Neutrophil (primary cell): ENCODE data around the gene VTI1A.

Experiments
- H3K27ac ChIP-seq: fragments of 200-600 bp; sonication (generic); 2 replicates; pipeline ENCODE4 v1.5.1; 2016; ENCODE audit warnings: mild to moderate bottlenecking, moderate library complexity
- H3K27me3 ChIP-seq: fragments of 200-600 bp; sonication (generic); 2 replicates; pipeline ENCODE4 v1.6.0; 2016; ENCODE audit warnings: mild to moderate bottlenecking
- H3K36me3 ChIP-seq: fragments of 200-600 bp; sonication (generic); 2 replicates; pipeline ENCODE4 v1.5.1; 2017
- H3K4me1 ChIP-seq, 2 experiments: fragments of 200-600 bp in 1 of 2; sonication (generic) in 1 of 2; 1 replicate in 1 of 2; 2 replicates in 1 of 2; pipeline versions ENCODE4 v1.5.1 to v1.6.1; 2013 to 2016; ENCODE audit warnings: low read depth in 1 of 2, low read length in 1 of 2, mild to moderate bottlenecking in 1 of 2, moderate library complexity in 1 of 2; ENCODE audit not compliant: control insufficient read depth in 1 of 2, insufficient read depth in 1 of 2
- H3K4me3 ChIP-seq, 2 experiments: fragments of 200-600 bp in 1 of 2; sonication (generic) in 1 of 2; 1 replicate in 1 of 2; 2 replicates in 1 of 2; pipeline ENCODE4 v1.5.1; 2013 to 2016; ENCODE audit warnings: low read depth in 1 of 2, low read length in 1 of 2, mild to moderate bottlenecking in 1 of 2, moderate library complexity in 1 of 2
- H3K9me3 ChIP-seq: fragments of 200-600 bp; sonication (generic); 2 replicates; pipeline ENCODE4 v1.5.1; 2016
- CTCF ChIP-seq: fragments of 200-600 bp; sonication (generic); IDR thresholded peaks from 2 replicates; pipeline ENCODE4 v1.5.1; 2016; ENCODE audit warnings: antibody characterized with exemption

Gene VTI1A

GRCh38 chr10:112701878-112702255 is 254.9 kb downstream of the VTI1A start:
- Histone ChIP-seq H3K27me3 (no peaks in the 10 kb centered on the region), H3K9me3 (no peaks in the 10 kb centered on the region), H3K36me3 (peaks cover 3% of the 10 kb centered on the region), H3K27ac (no peak overlapping the region), H3K4me1 (no peaks in the 10 kb centered on the region), H3K4me3 (no peak overlapping the region)
- TF ChIP-seq CTCF, result no peak

- no peaks in the 10 kb centered on the region for H3K4me1 ChIP-seq
- no peaks in the 10 kb centered on the region for H3K27me3 ChIP-seq
- no peaks in the 10 kb centered on the region for H3K36me3 ChIP-seq
- no peak overlapping the region for H3K27ac ChIP-seq
- H3K4me3 ChIP-seq, result no peak overlapping the region
- no peak for TF ChIP-seq CTCF
- no peaks in the 10 kb centered on the region for H3K9me3 ChIP-seq
These were observed 259.6 kb downstream of the VTI1A start for GRCh38 chr10:112706577-112706976.

GRCh38 chr10:112708461-112708860 is 261.4 kb downstream of the VTI1A start:
- Histone ChIP-seq H3K4me3 (no peak overlapping the region), H3K27me3 (no peaks in the 10 kb centered on the region), H3K4me1 (no peaks in the 10 kb centered on the region), H3K27ac (no peak overlapping the region), H3K36me3 (no peaks in the 10 kb centered on the region), H3K9me3 (no peaks in the 10 kb centered on the region)
- no peak for TF ChIP-seq CTCF

- no peaks in the 10 kb centered on the region for H3K9me3 ChIP-seq
- H3K27me3 ChIP-seq, result no peaks in the 10 kb centered on the region
- H3K36me3 ChIP-seq, result no peaks in the 10 kb centered on the region
- H3K4me1 ChIP-seq, result peaks cover 0 to 10% of the 10 kb centered on the region in 2 experiments
- H3K4me3 ChIP-seq, result no peak overlapping the region
- no peak overlapping the region for H3K27ac ChIP-seq
- TF ChIP-seq CTCF, result no peak
These were observed 263.5 kb downstream of the VTI1A start for GRCh38 chr10:112710528-112710927.

- no peaks in the 10 kb centered on the region for H3K36me3 ChIP-seq
These were observed 264.4 kb downstream of the VTI1A start for GRCh38 chr10:112711366-112711765.

More at GRCh38 chr10:112711366-112711765, 264.4 kb downstream of the VTI1A start:
- TF ChIP-seq CTCF, result no peak
- no peak overlapping the region for H3K4me3 ChIP-seq
- H3K4me1 ChIP-seq, result peaks cover 0 to 10% of the 10 kb centered on the region in 2 experiments
- no peak overlapping the region for H3K27ac ChIP-seq
- no peaks in the 10 kb centered on the region for H3K9me3 ChIP-seq
- no peaks in the 10 kb centered on the region for H3K27me3 ChIP-seq
